GM08714 (cell line): ENCODE results near the gene ATXN2.
A peak's percentile ranks its signal among the peaks of the same experiment; 100 is the strongest.

Experiments
- H3K4me3 ChIP-seq: fragments of 200-500 bp; sonication (Bioruptor generic); 2 replicates; pipeline ENCODE4 v1.5.1; 2014; ENCODE audit warnings: mild to moderate bottlenecking, low read length, inconsistent platforms
- ZNF274 ChIP-seq: IDR thresholded peaks from 2 replicates; pipeline ENCODE4 v1.6.1; 2012; ENCODE audit warnings: mild to moderate bottlenecking, low read depth, low read length

Gene ATXN2

GRCh38 chr12:111446631-111447570 is 152.2 kb downstream of the ATXN2 start:
- no peak for TF ChIP-seq ZNF274
- no peak overlapping the region for H3K4me3 ChIP-seq

- H3K4me3 ChIP-seq: peak overlapping the region; percentile 3; the same call in 1 of the 2 replicates
- no peak for TF ChIP-seq ZNF274
Measured at GRCh38 chr12:111445726-111446581, 153.2 kb downstream of the ATXN2 start.

- no peak for TF ChIP-seq ZNF274
- H3K4me3 ChIP-seq: peak overlapping the region; percentile 47; the same call in 1 of the 2 replicates
Measured at GRCh38 chr12:111444925-111445725, 154.0 kb downstream of the ATXN2 start.

- H3K4me3 ChIP-seq: peak overlapping the region; percentile 47; the same call in 1 of the 2 replicates
- TF ChIP-seq ZNF274: no peak
Measured at GRCh38 chr12:111444314-111444924, 154.7 kb downstream of the ATXN2 start.

GRCh38 chr12:111443586-111443985 is 155.5 kb downstream of the ATXN2 start:
- no peak overlapping the region; the same call in 1 of the 2 replicates for H3K4me3 ChIP-seq
- TF ChIP-seq ZNF274: no peak

GRCh38 chr12:111443086-111443485 is 156.0 kb downstream of the ATXN2 start:
- no peak overlapping the region for H3K4me3 ChIP-seq
- no peak for TF ChIP-seq ZNF274

- TF ChIP-seq ZNF274: no peak
- H3K4me3 ChIP-seq: no peak overlapping the region
Measured at GRCh38 chr12:111442301-111443045, 156.6 kb downstream of the ATXN2 start.

GRCh38 chr12:111441107-111441928 is 157.8 kb downstream of the ATXN2 start:
- no peak overlapping the region for H3K4me3 ChIP-seq
- TF ChIP-seq ZNF274: no peak

GRCh38 chr12:111440631-111441030 is 158.5 kb downstream of the ATXN2 start:
- TF ChIP-seq ZNF274: no peak
- H3K4me3 ChIP-seq: no peak overlapping the region

GRCh38 chr12:111440152-111440551 is 159.0 kb downstream of the ATXN2 start:
- no peak overlapping the region for H3K4me3 ChIP-seq
- no peak for TF ChIP-seq ZNF274

GRCh38 chr12:111439657-111440151 is 159.4 kb downstream of the ATXN2 start:
- H3K4me3 ChIP-seq: no peak overlapping the region
- no peak for TF ChIP-seq ZNF274

- H3K4me3 ChIP-seq: no peak overlapping the region
- TF ChIP-seq ZNF274: no peak
Measured at GRCh38 chr12:111438481-111438880, 160.6 kb downstream of the ATXN2 start.
